GM19438 (cell line): ENCODE measurements around the gene SEC63.

Experiments
- ATAC-seq: cut with Tn5 transposase; IDR thresholded peaks from one replicate; pipeline ENCODE4 v1.9.1; 2021; ENCODE audit warnings: low read depth; ENCODE audit not compliant: unreplicated experiment

SEC63 gene

GRCh38 chr6:107822176-107823046 is 135.6 kb downstream of the SEC63 start:
- peak; percentile 63 for ATAC-seq

GRCh38 chr6:107821591-107821990 is 136.4 kb downstream of the SEC63 start:
- ATAC-seq, result no peak

- ATAC-seq, result no peak
Measured at GRCh38 chr6:107820338-107821261, 137.4 kb downstream of the SEC63 start.

- ATAC-seq, result no peak
Measured at GRCh38 chr6:107819964-107820337, 138.1 kb downstream of the SEC63 start.

DNA sequence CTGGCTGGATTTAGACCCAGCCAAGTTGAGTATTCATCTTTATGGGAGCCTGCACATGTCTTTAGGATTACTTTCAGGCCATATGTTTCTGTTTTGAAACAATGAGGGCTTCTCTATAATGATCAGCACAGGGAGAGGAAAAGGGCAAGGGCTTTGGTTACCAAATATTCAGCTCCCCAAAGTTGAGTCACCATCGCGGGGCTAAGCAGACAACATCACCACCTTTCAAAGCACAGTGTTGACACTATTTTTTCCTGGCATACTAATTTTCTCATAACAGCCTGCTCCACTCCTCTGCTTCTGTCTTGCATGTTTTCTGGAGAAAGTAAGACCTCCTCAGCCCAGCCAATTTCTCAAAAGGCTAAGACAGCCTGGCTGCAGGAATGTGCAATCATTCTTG is 138.8 kb downstream of the SEC63 start:
- ATAC-seq, result no peak

GRCh38 chr6:107818272-107818671 is 139.7 kb downstream of the SEC63 start:
- ATAC-seq, result no peak

DNA sequence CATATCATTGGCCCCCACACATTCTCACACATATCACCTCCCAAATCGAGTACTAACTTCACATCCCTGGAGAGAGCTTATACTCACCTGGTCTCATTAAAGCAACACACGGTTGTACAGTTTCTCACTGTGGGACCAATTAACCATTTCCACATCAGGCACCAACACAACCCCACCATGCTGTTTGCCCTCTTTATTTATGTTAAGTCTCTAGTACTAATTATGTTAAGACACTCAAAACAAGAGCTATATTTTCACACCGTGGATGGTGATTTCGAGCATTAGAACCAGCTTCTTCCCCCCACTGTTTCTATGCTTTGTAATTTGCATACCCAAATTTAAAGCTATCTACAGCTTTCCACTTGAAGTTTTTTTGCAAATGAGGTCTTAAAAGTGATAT is 140.2 kb downstream of the SEC63 start:
- ATAC-seq, result no peak
